SK-N-SH (cell line): ENCODE data around the gene LAPTM5. TPM values are rescaled to one million over a fixed set of nuclear protein-coding genes. Genes with fewer than 3 reads are reported as not detected.

ENCODE experiments used
- CTCF ChIA-PET: fragments of 300-600, 350-600 bp; formaldehyde crosslinking; extraction: SDS; loops from one replicate; lab custom pipeline; 2021; lab: Yijun Ruan, JAX
- POLR2A ChIA-PET: fragments of 350-600 bp; sonication (Branson Sonifier 250); formaldehyde crosslinking; extraction: SDS; loops from one replicate; lab custom pipeline; 2020; ENCODE audit warnings: antibody characterized with exemption, inconsistent platforms; lab: Yijun Ruan, JAX
- DNase-seq: peaks from one replicate; pipeline ENCODE4 v3.0.0; 2012
- H2AFZ ChIP-seq: fragments of 200-600 bp; sonication (generic); 2 replicates; pipeline ENCODE4 v1.8.1; 2016; ENCODE audit warnings: antibody characterized with exemption, mild to moderate bottlenecking, low read depth
- H3F3A ChIP-seq: fragments of 200-600 bp; sonication (generic); replicated peaks from 2 replicates; pipeline ENCODE3; 2016; ENCODE audit warnings: antibody characterized with exemption, mild to moderate bottlenecking; ENCODE audit not compliant: insufficient read depth
- H3K27ac ChIP-seq, 2 experiments: fragments of 200-500 bp in 1 of 2; fragments of 200-600 bp in 1 of 2; sonication (Bioruptor generic) in 1 of 2; sonication (generic), shearing (Covaris generic) in 1 of 2; 2 replicates each; pipeline versions ENCODE4 v1.5.1 to v1.6.1; 2014 to 2016; ENCODE audit warnings: low read depth in 2 of 2, inconsistent platforms in 1 of 2, low read length in 1 of 2, mild to moderate bottlenecking in 1 of 2, mixed read lengths in 1 of 2
- H3K27me3 ChIP-seq: fragments of 200-600 bp; sonication (generic), shearing (Covaris generic); 2 replicates; pipeline ENCODE4 v1.6.1; 2016; ENCODE audit warnings: mixed run types; ENCODE audit not compliant: insufficient read depth
- H3K36me3 ChIP-seq, 2 experiments: fragments of 200-500 bp in 1 of 2; fragments of 200-600 bp in 1 of 2; sonication (Bioruptor generic) in 1 of 2; sonication (generic) in 1 of 2; replicated peaks in 1 of 2; 2 replicates each; pipeline versions ENCODE3 to v1.5.1; 2014 to 2016; ENCODE audit warnings: low read length in 1 of 2, mild to moderate bottlenecking in 1 of 2; ENCODE audit not compliant: insufficient read depth in 2 of 2, control insufficient read depth in 1 of 2
- H3K4me1 ChIP-seq, 2 experiments: fragments of 200-500 bp in 1 of 2; fragments of 200-600 bp in 1 of 2; sonication (Bioruptor generic) in 1 of 2; sonication (generic), shearing (Covaris generic) in 1 of 2; 2 replicates each; pipeline versions ENCODE4 v1.5.1 to v1.6.1; 2014 to 2016; ENCODE audit warnings: low read depth in 1 of 2, low read length in 1 of 2, mixed run types in 1 of 2; ENCODE audit not compliant: insufficient read depth in 2 of 2, control insufficient read depth in 1 of 2
- H3K4me2 ChIP-seq: fragments of 200-600 bp; sonication (generic), shearing (Covaris generic); 2 replicates; pipeline ENCODE4 v1.6.1; 2017; ENCODE audit warnings: mixed run types
- H3K4me3 ChIP-seq, 2 experiments: fragments of 200-500 bp in 1 of 2; fragments of 200-600 bp in 1 of 2; sonication (Bioruptor generic) in 1 of 2; sonication (generic), shearing (Covaris generic) in 1 of 2; 2 replicates each; pipeline versions ENCODE4 v1.5.1 to v1.8.1; 2014 to 2016; ENCODE audit warnings: low read depth in 2 of 2, inconsistent platforms in 1 of 2, low read length in 1 of 2, mild to moderate bottlenecking in 1 of 2, mixed read lengths in 1 of 2, moderate library complexity in 1 of 2
- H3K79me2 ChIP-seq: fragments of 200-600 bp; sonication (generic); 2 replicates; pipeline ENCODE4 v1.8.1; 2017; ENCODE audit warnings: mild to moderate bottlenecking; ENCODE audit not compliant: insufficient read depth
- H3K9ac ChIP-seq: fragments of 200-600 bp; sonication (generic); 2 replicates; pipeline ENCODE4 v1.6.1; 2017; ENCODE audit warnings: mixed run types
- H3K9me2 ChIP-seq: fragments of 200-600 bp; sonication (generic); 2 replicates; pipeline ENCODE4 v1.6.1; 2017; ENCODE audit warnings: mixed run types
- H3K9me3 ChIP-seq: fragments of 200-600 bp; sonication (generic); 2 replicates; pipeline ENCODE4 v1.6.1; 2017; ENCODE audit warnings: mixed run types, mild to moderate bottlenecking, moderate library complexity
- H4K20me1 ChIP-seq: fragments of 200-600 bp; sonication (generic); 2 replicates; pipeline ENCODE4 v1.6.1; 2017; ENCODE audit warnings: mild to moderate bottlenecking, mixed run types; ENCODE audit not compliant: insufficient read depth
- FOXJ3 ChIP-seq: sonication (generic); formaldehyde crosslinking; IDR thresholded peaks from 2 replicates; pipeline ENCODE4 v1.5.1; 2020; ENCODE audit warnings: mild to moderate bottlenecking, missing genetic modification reagents
- FOXM1 ChIP-seq: IDR thresholded peaks from 2 replicates; pipeline ENCODE4 v1.4.0; 2012; ENCODE audit warnings: low read depth, mild to moderate bottlenecking
- GABPA ChIP-seq: IDR thresholded peaks from 2 replicates; pipeline ENCODE4 v1.4.0; 2012; ENCODE audit warnings: low read depth, mild to moderate bottlenecking
- GATA2 ChIP-seq: sonication (generic); formaldehyde crosslinking; IDR thresholded peaks from 2 replicates; pipeline ENCODE4 v1.5.0; 2020; ENCODE audit warnings: mild to moderate bottlenecking, missing genetic modification reagents
- IRF3 ChIP-seq: fragments of 150-350 bp; IDR thresholded peaks from 2 replicates; pipeline ENCODE4 v1.6.1; 2016; ENCODE audit warnings: mild to moderate bottlenecking, low read depth, low read length
- JUND ChIP-seq: IDR thresholded peaks from 2 replicates; pipeline ENCODE4 v1.4.0; 2012
- POLR2AphosphoS5 ChIP-seq: IDR thresholded peaks from 2 replicates; pipeline ENCODE4 v1.6.1; 2012; ENCODE audit warnings: low read depth, low read length
- RAD21 ChIP-seq: IDR thresholded peaks from 2 replicates; pipeline ENCODE4 v1.6.1; 2012; ENCODE audit warnings: mild to moderate bottlenecking, low read length
- RCOR1 ChIP-seq: fragments of 150-350 bp; IDR thresholded peaks from 2 replicates; pipeline ENCODE4 v1.6.1; 2017; ENCODE audit warnings: antibody characterized with exemption, low read length
- REST ChIP-seq: IDR thresholded peaks from 2 replicates; pipeline ENCODE4 v1.6.1; 2012; ENCODE audit warnings: mild to moderate bottlenecking, low read depth, low read length, moderate library complexity
- RXRA ChIP-seq: IDR thresholded peaks from 2 replicates; pipeline ENCODE4 v1.4.0; 2012; ENCODE audit warnings: low read depth, mild to moderate bottlenecking, borderline replicate concordance
- SIN3A ChIP-seq: IDR thresholded peaks from 2 replicates; pipeline ENCODE4 v1.6.1; 2012; ENCODE audit warnings: low read depth, mild to moderate bottlenecking, low read length, moderate library complexity, borderline replicate concordance
- SMC3 ChIP-seq: IDR thresholded peaks from 2 replicates; pipeline ENCODE4 v1.6.1; 2012; ENCODE audit warnings: low read depth, low read length, improper control_type of control experiment
- TCF12 ChIP-seq: IDR thresholded peaks from 2 replicates; pipeline ENCODE4 v1.4.0; 2012
- USF1 ChIP-seq: IDR thresholded peaks from 2 replicates; pipeline ENCODE4 v1.4.0; 2012; ENCODE audit warnings: low read depth, borderline replicate concordance
- USF2 ChIP-seq: fragments of 150-350 bp; IDR thresholded peaks from 2 replicates; pipeline ENCODE4 v1.6.1; 2017; ENCODE audit warnings: antibody characterized with exemption, low read length, low read depth, borderline replicate concordance
- YY1 ChIP-seq: IDR thresholded peaks from 2 replicates; pipeline ENCODE4 v1.4.0; 2012; ENCODE audit warnings: low read depth, mild to moderate bottlenecking
- WGBS: methylation state at CpG from one replicate; pipeline ENCODE4 v1.1.6; 2017; ENCODE audit warnings: low lambda C conversion rate; 5-methylcytosine and 5-hydroxymethylcytosine counted together
- polyA plus RNA-seq, 3 experiments: library from polyadenylated mRNA; depleted of rRNA; stranded (reverse); fragments of >200 nt; gene quantifications; 2 replicates each; pipeline ENCODE4 v1.2.3, GENCODE V29; 2012

Gene LAPTM5
- polyA plus RNA-seq, 1 of the 3 experiments (the other 2 are of a cell fraction) = 1.1 TPM

GRCh38 chr1:30732277-30732996 lies 25.1 kb downstream of the LAPTM5 start:
- peaks cover 6% of the 10 kb centered on the region for H3F3A ChIP-seq
- POLR2A ChIA-PET = no interaction called here
- no peaks in the 10 kb centered on the region for H3K9me2 ChIP-seq
- no peak overlapping the region for H3K27ac ChIP-seq
- CTCF ChIA-PET = interaction anchor here (0.7 to 2.7 kb wide), 6 partner anchors 13 to 179 kb away, joined by 3 to 14 read pairs (median 4); no protein-coding TSS in a partner anchor
- H3K4me1 ChIP-seq = peaks cover 6% of the 10 kb centered on the region in 2 experiments; a peak in 3 of 4 replicates
- no peak overlapping the region for H3K9ac ChIP-seq
- H3K4me3 ChIP-seq = no peak overlapping the region
- H2AFZ ChIP-seq = no peak overlapping the region
- DNase-seq = no peak
- WGBS = 73% methylated on average over 8 of the region's 10 CpGs
- no peaks in the 10 kb centered on the region for H3K9me3 ChIP-seq
- no peaks in the 10 kb centered on the region for H3K27me3 ChIP-seq
- no peak for TF ChIP-seq POLR2AphosphoS5
- no peak for TF ChIP-seq RAD21
- no peak for TF ChIP-seq YY1
- no peak for TF ChIP-seq TCF12
- TF ChIP-seq SIN3A = no peak
- TF ChIP-seq GABPA = no peak
- no peak for TF ChIP-seq RCOR1
- TF ChIP-seq GATA2 (CRISPR knock-in tag) = no peak
- TF ChIP-seq REST = no peak
- no peak for TF ChIP-seq JUND
- TF ChIP-seq USF1 = no peak
- no peak for TF ChIP-seq USF2
- no peak for TF ChIP-seq RXRA
- TF ChIP-seq FOXJ3 (CRISPR knock-in tag) = no peak
- TF ChIP-seq FOXM1 = no peak
- TF ChIP-seq IRF3 = no peak
- TF ChIP-seq SMC3 = no peak
- no peaks in the 10 kb centered on the region for H4K20me1 ChIP-seq
- no peaks in the 10 kb centered on the region for H3K79me2 ChIP-seq
- H3K4me2 ChIP-seq = no peak overlapping the region
- H3K36me3 ChIP-seq = no peaks in the 10 kb centered on the region
